PFSK-1 (cell line): ENCODE results near the gene NTM.

ENCODE experiments used
- POLR2AphosphoS5 ChIP-seq: IDR thresholded peaks from 2 replicates; pipeline ENCODE4 v1.6.1; 2012; ENCODE audit warnings: low read depth, mild to moderate bottlenecking, control low read depth, low read length, moderate library complexity
- REST ChIP-seq, 2 experiments: IDR thresholded peaks; 2 replicates each; pipeline versions ENCODE4 v1.6.1 to v1.8.0; 2011 to 2012; ENCODE audit warnings: low read depth in 2 of 2, low read length in 2 of 2, control low read depth in 1 of 2, inconsistent platforms in 1 of 2, mild to moderate bottlenecking in 1 of 2, moderate library complexity in 1 of 2; ENCODE audit not compliant: insufficient read depth in 1 of 2
- SIN3A ChIP-seq: IDR thresholded peaks from 2 replicates; pipeline ENCODE4 v1.6.1; 2012; ENCODE audit warnings: mild to moderate bottlenecking, low read length, moderate library complexity, borderline replicate concordance; ENCODE audit not compliant: insufficient read depth
- TAF1 ChIP-seq: IDR thresholded peaks from 2 replicates; pipeline ENCODE4 v1.6.1; 2012; ENCODE audit warnings: low read length, control low read depth, borderline replicate concordance; ENCODE audit not compliant: insufficient read depth

- TF ChIP-seq SIN3A (no peak), POLR2AphosphoS5 (no peak), TAF1 (no peak), REST (IDR thresholded peaks at IDR 0.05; ENCODE audit: insufficient read depth in 1 of 2, low read depth in 2 of 2, low read length in 2 of 2) (no peak)
These were observed 281.8 kb downstream of the NTM start for GRCh38 chr11:131652231-131652630.
